K562 (cell line): Measurements from ENCODE around the gene GRK4. TPM values are rescaled to one million over a fixed set of nuclear protein-coding genes. Genes with fewer than 3 reads are reported as not detected.
A peak's percentile ranks its signal among the peaks of the same experiment; 100 is the strongest.

Experiments
- ATF2 ChIP-seq: sonication (generic); formaldehyde crosslinking; IDR thresholded peaks from 2 replicates; pipeline ENCODE4 v1.8.1; 2022; ENCODE audit warnings: missing genetic modification reagents
- BRD9 ChIP-seq: fragments of 450-650 bp; IDR thresholded peaks from 2 replicates; pipeline ENCODE4 v1.6.1; 2018; ENCODE audit warnings: low read depth; ENCODE audit not compliant: partially characterized antibody
- CBX1 ChIP-seq: sonication (generic); IDR thresholded peaks from 2 replicates; pipeline ENCODE4 v1.6.1; 2016; ENCODE audit warnings: antibody characterized with exemption, low read depth, mild to moderate bottlenecking
- CREM ChIP-seq: IDR thresholded peaks from 2 replicates; pipeline ENCODE4 v1.6.1; 2014; ENCODE audit warnings: antibody characterized with exemption, low read depth
- E2F1 ChIP-seq: sonication (generic); formaldehyde crosslinking; IDR thresholded peaks from 2 replicates; pipeline ENCODE4 v1.8.1; 2023; ENCODE audit warnings: mild to moderate bottlenecking, missing genetic modification reagents, moderate library complexity
- E2F3 ChIP-seq: fragments of 250-450 bp; sonication (Bioruptor Pico); IDR thresholded peaks from 2 replicates; pipeline ENCODE4 v1.4.0; 2020; ENCODE audit warnings: mild to moderate bottlenecking
- ERF ChIP-seq: fragments of 450-650 bp; formaldehyde crosslinking; IDR thresholded peaks from 2 replicates; pipeline ENCODE4 v1.4.0; 2020; ENCODE audit warnings: mild to moderate bottlenecking, mixed read lengths
- GABPA ChIP-seq: fragments of 200-800 bp; sonication (Bioruptor generic); conservative IDR thresholded peaks from 2 replicates; pipeline ENCODE4 v1.6.1; 2016; ENCODE audit warnings: low read depth, missing genetic modification characterization, missing compliant biosample characterization
- HMG20A ChIP-seq: fragments of 450-650 bp; formaldehyde crosslinking; conservative IDR thresholded peaks from 2 replicates; pipeline ENCODE4 v1.4.0; 2020; ENCODE audit warnings: mild to moderate bottlenecking, mixed read lengths
- KDM2B ChIP-seq: fragments of 250-450 bp; sonication (Bioruptor Pico); IDR thresholded peaks from 2 replicates; pipeline ENCODE4 v1.8.0; 2021; ENCODE audit warnings: mild to moderate bottlenecking, moderate library complexity
- MBD2 ChIP-seq: sonication (generic); IDR thresholded peaks from 2 replicates; pipeline ENCODE4 v1.6.1; 2016; ENCODE audit warnings: low read depth, borderline replicate concordance
- MED1 ChIP-seq: sonication (generic); formaldehyde crosslinking; IDR thresholded peaks from 2 replicates; pipeline ENCODE4 v1.8.1; 2023; ENCODE audit warnings: missing genetic modification reagents, borderline replicate concordance
- MXD1 ChIP-seq: fragments of 250-450 bp; sonication (Bioruptor Pico); IDR thresholded peaks from 2 replicates; pipeline ENCODE4 v1.8.0; 2021; ENCODE audit warnings: borderline replicate concordance, mild to moderate bottlenecking, moderate library complexity; ENCODE audit not compliant: poor library complexity, severe bottlenecking
- PCBP2 ChIP-seq: fragments of 200-400 bp; formaldehyde crosslinking; IDR thresholded peaks from 2 replicates; pipeline ENCODE4 v1.6.1; 2018; ENCODE audit warnings: low read length, low read depth, mild to moderate bottlenecking, moderate library complexity; ENCODE audit not compliant: poor library complexity, severe bottlenecking
- PML ChIP-seq: IDR thresholded peaks from 2 replicates; pipeline ENCODE4 v1.6.1; 2012; ENCODE audit warnings: low read length, inconsistent platforms
- RB1 ChIP-seq: fragments of 450-650 bp; IDR thresholded peaks from 2 replicates; pipeline ENCODE4 v1.6.1; 2017; ENCODE audit warnings: low read depth, mild to moderate bottlenecking
- RFX7 ChIP-seq: fragments of 250-450 bp; sonication (Bioruptor Pico); IDR thresholded peaks from 2 replicates; pipeline ENCODE4 v1.5.1; 2021; ENCODE audit warnings: mild to moderate bottlenecking
- SAFB ChIP-seq: fragments of 200-400 bp; formaldehyde crosslinking; IDR thresholded peaks from 2 replicates; pipeline ENCODE4 v1.6.1; 2017; ENCODE audit warnings: low read depth, low read length, borderline replicate concordance
- TCF7L2 ChIP-seq: fragments of 150-350 bp; IDR thresholded peaks from 2 replicates; pipeline ENCODE4 v1.6.1; 2016; ENCODE audit warnings: low read depth, mild to moderate bottlenecking, low read length, moderate library complexity
- ZC3H11A ChIP-seq: IDR thresholded peaks from 2 replicates; pipeline ENCODE4 v1.6.1; 2012; ENCODE audit warnings: low read depth, low read length, improper control_type of control experiment
- ZNF197 ChIP-seq: fragments of 200-800 bp; sonication (Bioruptor generic); IDR thresholded peaks from 2 replicates; pipeline ENCODE4 v1.6.1; 2016; ENCODE audit warnings: low read depth, missing genetic modification characterization, missing compliant biosample characterization
- ZNF263 ChIP-seq: sonication (generic); formaldehyde crosslinking; IDR thresholded peaks from 2 replicates; pipeline ENCODE4 v1.8.0; 2022; ENCODE audit warnings: mild to moderate bottlenecking, missing genetic modification reagents, borderline replicate concordance
- ZNF282 ChIP-seq: sonication (generic); formaldehyde crosslinking; IDR thresholded peaks from 2 replicates; pipeline ENCODE4 v1.8.1; 2023; ENCODE audit warnings: missing genetic modification reagents
- ZNF311 ChIP-seq: fragments of 250-450 bp; sonication (Bioruptor Pico); IDR thresholded peaks from 2 replicates; pipeline ENCODE4 v1.4.0; 2020; ENCODE audit warnings: mild to moderate bottlenecking, moderate library complexity
- ZNF766 ChIP-seq: fragments of 200-800 bp; sonication (Bioruptor generic); conservative IDR thresholded peaks from 2 replicates; pipeline ENCODE4 v1.6.1; 2016; ENCODE audit warnings: missing genetic modification characterization, missing compliant biosample characterization
- ZNF780A ChIP-seq: fragments of 250-450 bp; sonication (Bioruptor Pico); IDR thresholded peaks from 2 replicates; pipeline ENCODE4 v1.5.0; 2021; ENCODE audit warnings: mild to moderate bottlenecking
- ZSCAN29 ChIP-seq: fragments of 450-650 bp; IDR thresholded peaks from 2 replicates; pipeline ENCODE4 v1.6.1; 2017
- polyA plus RNA-seq, 8 experiments: library from polyadenylated mRNA; depleted of rRNA in 4 of 8; stranded (reverse) in 5 of 8; unstranded in 3 of 8; fragments of >200 nt; fragmentation: Nextera tagmentation in 2 of 8; fragmentation: Illumina TruSeq in 1 of 8; extraction: Ambion mirVana in 2 of 8; extraction: Trizol in 1 of 8; gene quantifications; 2 replicates each; pipeline versions ENCODE4 v1.2.1 to v1.2.3, GENCODE V29; 2011 to 2014; ENCODE audit warnings: inconsistent platforms in 1 of 8, missing spikeins in 1 of 8
- total RNA-seq, 7 experiments: library from RNA; depleted of rRNA in 6 of 7; stranded (reverse); fragments of >200 nt in 6 of 7; fragmentation: Illumina TruSeq in 2 of 7; extraction: Trizol in 2 of 7; gene quantifications; 2 replicates each; pipeline versions ENCODE4 v1.2.1 to v1.2.3, GENCODE V29; 2011 to 2021; ENCODE audit warnings: low replicate concordance in 1 of 7

Gene GRK4
- total and polyA plus RNA-seq, 9 of the 15 experiments (the other 6 are each of a cell fraction or from before 2014, with no cell fraction given), result 1.1 to 4.8 (median 2.6) TPM

GRCh38 chr4:2934813-2935761 lies 28.3 kb upstream of the GRK4 start (continued):
- TF ChIP-seq HMG20A (CRISPR knock-in tag) (no peak), E2F3 (CRISPR knock-in tag) (0 out of 2 replicates have a peak, but pooled peaks have one; percentile 59), MED1 (CRISPR knock-in tag) (no peak), ZNF197 (no peak), RB1 (peak; percentile 78), GABPA (tag) (peak; percentile 95), TCF7L2 (no peak), MXD1 (CRISPR knock-in tag) (no peak), ZNF780A (CRISPR knock-in tag) (0 out of 2 replicates have a peak, but pooled peaks have one; percentile 12), ATF2 (CRISPR knock-in tag) (no peak), BRD9 (no peak), CBX1 (peak; percentile 54), ZSCAN29 (no peak), ZNF282 (CRISPR knock-in tag) (no peak), ZNF263 (CRISPR knock-in tag) (no peak; the same call in 1 of the 2 replicates), RFX7 (CRISPR knock-in tag) (no peak), PCBP2 (no peak), ERF (CRISPR knock-in tag) (no peak), CREM (peak; percentile 97), E2F1 (no peak; the same call in 1 of the 2 replicates), PML (peak; percentile 55; the same call in 1 of the 2 replicates), ZNF766 (CRISPR knock-in tag) (no peak), SAFB (peak; percentile 79; the same call in 1 of the 2 replicates), ZNF311 (CRISPR knock-in tag) (no peak), ZC3H11A (no peak), MBD2 (peak; percentile 42; the same call in 1 of the 2 replicates), KDM2B (CRISPR knock-in tag) (peak; percentile 71; the same call in 1 of the 2 replicates)
